HG03066 (cell line): ENCODE measurements around the gene COX14.
"Not testable (repeated sequence)": the region's sequence is repeated elsewhere in the genome, so short reads cannot be mapped to it uniquely, and the experiment has no call there.

Experiments used
- ATAC-seq: cut with Tn5 transposase; IDR thresholded peaks from one replicate; pipeline ENCODE4 v1.9.1; 2021; ENCODE audit warnings: low read depth; ENCODE audit not compliant: unreplicated experiment

Gene COX14

DNA sequence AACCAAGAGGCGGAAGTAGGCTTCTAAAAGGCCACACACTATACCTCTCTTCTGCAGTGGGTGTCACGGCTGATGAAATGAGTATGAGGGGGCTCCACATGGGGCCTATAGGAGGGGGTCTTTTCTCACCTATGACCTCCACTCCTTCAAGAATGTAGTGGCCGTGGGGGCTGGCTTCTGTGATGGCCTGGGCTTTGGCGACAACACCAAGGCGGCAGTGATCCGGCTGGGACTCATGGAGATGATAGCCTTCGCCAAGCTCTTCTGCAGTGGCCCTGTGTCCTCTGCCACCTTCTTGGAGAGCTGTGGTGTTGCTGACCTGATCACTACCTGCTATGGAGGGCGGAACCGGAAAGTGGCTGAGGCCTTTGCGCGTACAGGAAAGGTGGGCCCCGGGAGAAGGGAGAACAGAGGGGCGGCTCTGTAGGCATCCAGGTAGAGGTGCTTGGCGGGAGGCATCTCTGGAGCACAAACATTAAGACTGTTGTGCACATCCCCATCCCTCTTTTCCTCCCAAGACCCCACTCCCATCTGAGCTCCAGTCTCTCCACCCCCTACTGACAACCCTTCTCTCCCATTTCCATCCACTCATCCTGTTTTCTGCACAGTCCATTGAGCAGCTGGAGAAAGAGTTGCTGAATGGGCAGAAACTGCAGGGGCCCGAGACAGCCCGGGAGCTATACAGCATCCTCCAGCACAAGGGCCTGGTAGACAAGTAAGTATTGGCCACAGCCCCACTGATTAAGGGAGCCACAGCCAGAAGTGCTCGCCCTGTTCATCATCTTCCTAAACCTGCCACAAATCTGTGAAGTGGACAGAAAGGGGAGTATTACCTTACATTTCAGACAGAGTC is 4.4 kb upstream of the COX14 start:
- ATAC-seq = no peak

DNA sequence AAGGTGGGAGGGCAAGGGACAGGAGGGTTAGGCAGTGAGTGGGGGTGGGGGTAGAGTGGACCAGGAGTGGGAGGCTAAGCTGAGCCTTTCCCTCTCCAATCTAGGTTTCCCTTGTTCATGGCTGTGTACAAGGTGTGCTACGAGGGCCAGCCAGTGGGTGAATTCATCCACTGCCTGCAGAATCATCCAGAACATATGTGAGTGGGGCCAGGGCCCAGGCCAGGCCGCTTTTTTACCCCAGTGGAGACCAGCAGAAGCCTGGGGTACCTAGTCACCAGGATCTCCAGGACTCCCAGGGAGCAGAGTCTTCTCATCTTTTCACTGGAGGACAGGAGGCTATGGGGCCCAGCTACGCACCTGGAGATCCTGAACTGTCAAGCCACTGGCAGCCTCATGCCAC is 2.7 kb upstream of the COX14 start:
- ATAC-seq = no peak

- no peak for ATAC-seq
Measured at GRCh38 chr12:50110127-50110761, 1.8 kb upstream of the COX14 start.

DNA sequence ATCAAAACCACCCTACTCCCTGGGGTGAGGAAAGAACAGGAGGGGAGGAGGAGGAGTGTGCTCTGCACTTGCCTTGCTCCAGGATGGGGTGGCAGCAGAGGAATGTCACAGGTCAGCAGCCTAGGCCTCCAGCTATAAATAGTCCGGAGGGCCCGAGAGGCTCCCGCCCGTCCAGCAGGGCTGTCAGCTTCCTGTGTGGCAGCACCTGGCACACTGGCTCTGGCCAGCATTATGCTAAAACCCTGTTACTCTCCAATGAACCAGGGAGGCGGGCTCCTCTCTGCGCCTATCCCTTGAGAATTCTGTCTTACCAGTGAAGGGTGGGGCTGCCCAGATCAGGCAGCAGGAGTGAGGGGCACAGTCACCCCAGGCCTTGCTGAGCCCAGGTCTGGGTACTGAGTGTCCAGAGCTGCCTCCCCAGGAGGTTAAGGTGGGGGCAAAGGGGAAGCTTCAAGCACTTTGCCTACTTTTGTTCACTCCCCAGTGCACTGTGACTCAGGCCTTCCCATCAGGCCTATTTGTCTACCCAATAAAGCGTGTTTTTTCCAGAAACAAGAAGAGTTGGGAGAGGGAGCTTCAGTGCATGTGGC is 1.2 kb upstream of the COX14 start:
- no peak for ATAC-seq

- peak; percentile 1 for ATAC-seq
Measured at GRCh38 chr12:50111395-50111692, 692 bp upstream of the COX14 start.

DNA sequence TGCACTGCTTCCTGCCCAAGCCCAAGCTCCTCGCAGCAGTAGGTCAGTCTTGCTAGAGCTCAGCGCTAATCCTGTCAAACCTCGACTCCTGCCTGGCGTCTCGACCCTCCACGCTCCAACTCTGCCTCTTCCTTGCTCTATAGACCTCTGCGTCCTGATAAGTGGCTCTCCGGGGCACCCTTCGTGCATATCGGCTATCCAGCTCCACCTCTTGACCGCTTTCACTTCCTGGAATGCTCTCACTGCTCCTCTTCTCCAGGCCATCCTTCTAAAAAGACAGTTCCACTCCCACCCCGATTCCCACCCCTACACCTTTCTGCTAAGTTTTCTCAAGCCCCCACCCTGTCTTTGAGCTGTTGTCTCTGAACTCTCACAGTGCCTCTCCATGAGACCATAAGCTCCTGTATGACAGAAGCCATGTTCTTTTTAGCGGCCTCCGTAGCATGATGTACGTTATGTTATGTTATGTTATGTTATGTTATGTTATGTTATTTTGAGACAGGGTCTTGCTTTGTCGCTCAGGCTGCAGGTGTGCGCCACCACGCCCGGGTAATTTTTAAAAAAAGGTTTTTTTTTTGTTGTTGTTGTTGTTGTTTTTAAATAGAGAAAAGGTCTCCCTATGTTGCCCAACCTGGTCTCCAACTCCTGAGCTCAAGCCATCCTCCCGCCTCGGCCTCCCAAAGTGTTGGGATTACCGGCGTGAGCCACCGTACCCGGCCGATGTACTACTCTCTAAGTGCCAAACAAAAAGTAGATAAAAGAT is 601 bp downstream of the COX14 start:
- peak; percentile 7 for ATAC-seq

DNA sequence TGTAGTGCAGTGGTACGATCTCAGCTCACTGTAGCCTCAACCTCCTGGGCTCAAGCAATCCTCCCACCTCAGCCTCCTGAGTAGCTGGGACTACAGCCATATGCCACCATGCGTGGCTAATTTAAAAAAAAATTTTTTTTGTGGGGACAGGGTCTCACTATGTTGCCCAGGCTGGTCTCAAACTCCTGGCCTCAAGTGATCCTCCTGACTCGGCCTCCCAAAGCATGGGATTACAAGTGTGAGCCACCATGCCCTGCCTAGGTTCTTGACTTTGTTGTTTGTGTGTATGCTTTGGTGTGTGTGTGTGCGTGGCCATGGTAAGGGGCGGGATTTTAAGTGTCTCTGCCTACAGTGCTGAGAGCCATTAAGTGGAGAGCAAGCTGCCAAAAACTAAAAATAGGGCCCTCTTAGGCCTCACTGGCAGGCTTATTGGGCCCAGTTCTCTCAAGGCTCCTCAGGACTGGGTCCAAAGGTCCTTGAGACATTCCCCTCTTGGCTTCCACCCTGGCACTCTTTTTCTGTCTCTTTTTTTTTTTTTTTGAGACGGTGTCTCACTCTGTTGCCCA is 5.1 kb downstream of the COX14 start:
- ATAC-seq = no peak

DNA sequence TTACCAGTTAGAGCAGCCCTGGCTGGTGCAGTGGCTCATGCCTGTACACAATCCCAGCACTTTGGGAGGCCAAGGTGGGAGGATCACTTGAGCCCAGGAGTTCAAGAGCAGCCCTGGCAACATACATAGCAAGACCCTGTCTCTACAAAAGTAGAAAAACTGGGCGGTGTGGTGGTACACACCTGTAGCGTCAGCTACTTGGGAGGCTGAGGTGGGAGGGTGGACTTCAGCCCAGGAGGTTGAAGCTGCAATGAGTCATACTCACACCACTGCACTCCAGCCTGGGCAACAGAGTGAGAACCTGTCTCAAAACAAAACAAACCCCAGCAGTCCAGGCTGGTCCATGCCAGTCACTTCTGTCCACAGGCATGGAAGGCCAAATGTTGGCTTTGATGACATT is 7.4 kb downstream of the COX14 start:
- no peak for ATAC-seq

DNA sequence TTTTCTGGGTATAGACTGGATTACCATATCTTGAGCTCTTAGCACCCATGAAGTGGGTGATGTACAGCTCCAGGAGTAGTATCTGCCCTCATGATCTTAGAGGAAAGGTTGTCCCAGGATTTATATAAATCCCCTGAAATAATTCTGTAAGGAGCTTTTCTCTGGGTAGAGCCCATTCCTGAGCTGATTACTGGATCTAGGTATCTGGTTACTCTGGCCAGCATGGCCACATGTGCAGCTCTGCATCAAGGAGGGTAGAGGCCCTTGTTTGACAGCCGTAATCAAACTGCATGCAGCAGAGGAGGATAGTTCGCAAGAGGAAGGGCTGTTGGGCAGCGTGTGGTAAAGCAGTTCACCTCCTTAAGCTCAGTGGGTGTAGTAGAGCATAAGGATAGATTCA is 8.5 kb downstream of the COX14 start:
- no peak for ATAC-seq

- no peak for ATAC-seq
Measured at GRCh38 chr12:50120953-50121352, 8.9 kb downstream of the COX14 start.

DNA sequence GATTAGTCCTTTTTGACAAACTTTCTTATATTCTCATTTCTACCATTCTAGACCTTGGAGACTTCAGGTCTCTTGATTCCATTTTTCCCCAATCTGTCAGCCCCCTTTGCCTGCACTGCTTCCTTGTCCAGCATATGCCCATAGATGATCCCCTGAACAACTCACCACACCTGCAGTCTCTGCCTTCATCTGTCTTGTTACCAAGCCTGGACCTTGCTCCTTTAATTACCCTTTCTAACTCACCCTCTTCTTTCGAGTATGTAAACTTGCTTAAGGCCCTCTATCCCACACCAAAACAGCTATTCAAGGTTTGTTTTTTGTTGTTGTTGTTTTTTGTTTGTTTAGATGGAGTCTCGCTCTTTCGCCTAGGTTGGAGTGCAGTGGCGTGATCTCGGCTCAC is 9.6 kb downstream of the COX14 start:
- ATAC-seq = no peak

DNA sequence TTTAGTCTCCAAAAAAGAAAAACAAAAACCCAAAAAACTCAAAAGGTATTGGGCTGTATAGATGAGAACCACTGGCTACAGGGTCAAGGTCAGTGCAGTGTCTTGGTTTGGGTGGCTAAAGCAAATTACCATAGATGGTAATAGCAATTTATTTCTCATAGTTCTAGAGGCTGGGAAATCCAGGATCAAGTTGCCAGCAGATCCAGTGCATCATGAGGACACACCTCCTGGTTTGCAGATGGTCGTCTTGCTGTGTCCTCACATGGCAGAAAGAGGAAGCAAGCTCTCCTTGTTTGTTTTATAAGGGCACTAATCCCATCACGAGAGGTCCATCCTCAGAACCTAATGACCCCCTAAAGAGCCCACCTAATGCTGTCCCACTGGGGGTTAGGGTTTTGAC is 11.2 kb downstream of the COX14 start:
- no peak for ATAC-seq

DNA sequence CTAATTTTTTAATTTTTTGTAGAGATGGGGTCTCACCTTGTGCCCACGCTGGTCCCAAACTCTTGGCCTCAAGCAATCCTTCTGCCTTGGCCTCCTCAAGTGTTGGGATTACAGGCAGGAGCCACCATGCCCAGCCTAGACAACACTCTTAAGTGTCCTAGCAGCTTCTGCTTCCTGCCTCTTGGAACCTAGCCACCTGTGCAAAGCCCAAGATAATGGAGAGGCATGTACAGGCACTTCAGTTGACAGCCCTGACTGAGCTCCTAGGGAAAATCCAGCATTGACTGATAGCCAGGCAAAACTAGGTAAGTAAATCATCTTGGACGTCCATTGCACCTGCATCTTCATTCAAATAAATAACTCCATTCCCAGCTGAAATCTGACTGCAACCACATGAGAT is 15.5 kb downstream of the COX14 start:
- ATAC-seq = no peak

- no peak for ATAC-seq
Measured at GRCh38 chr12:50129290-50129689, 17.3 kb downstream of the COX14 start.

GRCh38 chr12:50132505-50133135 is 20.6 kb downstream of the COX14 start:
- ATAC-seq = no peak

GRCh38 chr12:50142993-50143392 is 31.0 kb downstream of the COX14 start:
- no peak for ATAC-seq

GRCh38 chr12:50145439-50145838 is 33.4 kb downstream of the COX14 start:
- ATAC-seq = no peak

DNA sequence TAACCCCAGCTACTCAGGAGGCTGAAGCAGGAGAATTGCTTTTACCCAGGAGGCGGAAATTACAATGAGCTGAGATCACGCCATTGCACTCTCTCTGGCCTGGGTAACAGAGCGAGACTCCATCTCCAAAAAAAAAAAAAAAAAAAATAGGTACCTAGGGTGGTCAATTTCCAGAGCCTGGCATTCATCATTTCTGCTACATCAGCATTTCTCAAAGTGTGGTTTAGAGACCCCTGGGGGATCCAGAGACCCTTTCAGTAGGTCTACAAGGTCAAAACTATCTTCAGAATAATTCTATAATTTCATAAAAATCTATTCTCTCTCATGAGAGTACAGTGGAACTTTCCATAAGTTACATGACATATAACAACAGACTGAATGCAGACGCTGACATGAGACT is 35.2 kb downstream of the COX14 start:
- no peak for ATAC-seq

DNA sequence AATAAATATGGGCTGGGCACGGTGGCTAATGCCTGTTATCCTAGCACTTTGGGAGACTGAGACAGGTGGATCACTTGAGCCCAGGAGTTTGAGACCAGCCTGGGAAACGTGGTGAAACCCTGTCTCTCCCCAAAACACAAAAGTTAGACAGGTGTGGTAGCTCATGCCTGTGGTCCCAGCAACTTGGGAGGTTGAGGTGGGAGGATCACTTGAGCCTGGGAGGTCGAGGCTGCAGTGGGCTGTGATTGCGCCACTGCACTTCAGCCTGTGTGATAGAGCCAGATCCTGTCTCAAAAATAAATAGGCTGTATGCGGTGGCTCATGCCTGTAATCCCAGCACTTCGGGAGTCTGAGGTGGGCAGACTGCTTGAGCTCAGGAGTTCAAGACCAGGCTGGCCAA is 36.0 kb downstream of the COX14 start:
- not testable (repeated sequence) for ATAC-seq

DNA sequence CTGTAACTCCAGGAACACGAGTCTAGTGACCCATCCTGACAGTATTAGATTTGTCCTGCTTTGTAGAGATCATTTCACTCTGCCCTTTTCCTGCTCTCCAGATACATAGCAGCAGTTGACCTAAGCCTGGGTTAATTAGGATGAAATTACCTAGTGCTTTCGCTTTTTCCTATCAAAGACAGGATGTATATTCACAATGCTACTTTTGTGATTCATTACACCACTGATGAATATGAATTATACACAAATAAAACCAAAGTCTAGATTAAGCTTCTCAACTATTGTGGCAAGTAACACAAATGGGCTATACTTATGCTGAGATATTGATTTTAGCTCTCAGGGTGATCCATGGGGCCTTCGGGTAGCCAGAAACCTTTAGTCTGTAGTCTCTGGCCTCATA is 37.3 kb downstream of the COX14 start:
- no peak for ATAC-seq
